HepG2 (cell line): Measurements from ENCODE around the gene DCDC2. TPM values are rescaled to one million over a fixed set of nuclear protein-coding genes. Genes with fewer than 3 reads are reported as not detected.

Experiments used
- AHR ChIP-seq: IDR thresholded peaks from 2 replicates; pipeline ENCODE4 v1.6.1; 2018; ENCODE audit warnings: missing genetic modification reagents, missing compliant biosample characterization
- BCL3 ChIP-seq: sonication (generic); formaldehyde crosslinking; IDR thresholded peaks from 2 replicates; pipeline ENCODE4 v1.5.1; 2020; ENCODE audit warnings: mild to moderate bottlenecking, missing genetic modification reagents, moderate library complexity
- CHCHD3 ChIP-seq: sonication (generic); formaldehyde crosslinking; IDR thresholded peaks from 2 replicates; pipeline ENCODE4 v1.8.0; 2022; ENCODE audit warnings: mild to moderate bottlenecking, missing genetic modification reagents, moderate library complexity
- FLYWCH1 ChIP-seq: sonication (generic); formaldehyde crosslinking; IDR thresholded peaks from 2 replicates; pipeline ENCODE4 v1.8.1; 2023; ENCODE audit warnings: mild to moderate bottlenecking, missing genetic modification reagents
- HMG20B ChIP-seq: conservative IDR thresholded peaks from 2 replicates; pipeline ENCODE4 v1.6.1; 2016; ENCODE audit warnings: missing genetic modification reagents, missing compliant biosample characterization
- KAT2B ChIP-seq: fragments of 150-350 bp; IDR thresholded peaks from 2 replicates; pipeline ENCODE4 v1.6.1; 2014; ENCODE audit warnings: low read depth, low read length, borderline replicate concordance
- MLX ChIP-seq: IDR thresholded peaks from 2 replicates; pipeline ENCODE4 v1.6.1; 2016
- MXD4 ChIP-seq: IDR thresholded peaks from 2 replicates; pipeline ENCODE4 v1.6.1; 2016; ENCODE audit warnings: mild to moderate bottlenecking, missing biosample characterization, missing genetic modification reagents
- NKX3-1 ChIP-seq: sonication (generic); formaldehyde crosslinking; IDR thresholded peaks from 2 replicates; pipeline ENCODE4 v1.5.0; 2020; ENCODE audit warnings: missing genetic modification reagents
- NR2F1 ChIP-seq, 2 experiments: fragments of 450-650 bp in 1 of 2; formaldehyde crosslinking in 1 of 2; IDR thresholded peaks; 2 replicates each; pipeline versions ENCODE4 v1.5.0 to v1.6.1; 2016 to 2020; ENCODE audit warnings: mild to moderate bottlenecking in 1 of 2, missing compliant biosample characterization in 1 of 2, missing genetic modification reagents in 1 of 2, moderate library complexity in 1 of 2
- RBM39 ChIP-seq: fragments of 200-400 bp; formaldehyde crosslinking; IDR thresholded peaks from one replicate; pipeline ENCODE4 v1.6.1; 2018; ENCODE audit warnings: antibody characterized with exemption, mild to moderate bottlenecking, low read depth, low read length; ENCODE audit not compliant: poor library complexity, severe bottlenecking
- SMARCC2 ChIP-seq: fragments of 450-650 bp; IDR thresholded peaks from 2 replicates; pipeline ENCODE4 v1.6.1; 2017; ENCODE audit warnings: antibody characterized with exemption, mild to moderate bottlenecking
- YY1 ChIP-seq: IDR thresholded peaks from 2 replicates; pipeline ENCODE4 v1.6.1; 2011; ENCODE audit warnings: low read length, low read depth, moderate library complexity, mild to moderate bottlenecking; ENCODE audit not compliant: insufficient read depth, insufficient replicate concordance
- ZBTB1 ChIP-seq: sonication (generic); formaldehyde crosslinking; IDR thresholded peaks from 2 replicates; pipeline ENCODE4 v1.4.0; 2020; ENCODE audit warnings: missing genetic modification reagents, borderline replicate concordance
- ZNF121 ChIP-seq: sonication (generic); formaldehyde crosslinking; IDR thresholded peaks from 2 replicates; pipeline ENCODE4 v1.5.0; 2020; ENCODE audit warnings: mild to moderate bottlenecking, missing genetic modification reagents
- ZNF20 ChIP-seq: sonication (generic); formaldehyde crosslinking; IDR thresholded peaks from 2 replicates; pipeline ENCODE4 v1.4.0; 2020; ENCODE audit warnings: mild to moderate bottlenecking, moderate library complexity, missing genetic modification reagents
- ZNF562 ChIP-seq: sonication (generic); formaldehyde crosslinking; IDR thresholded peaks from 2 replicates; pipeline ENCODE4 v1.8.0; 2022; ENCODE audit warnings: missing genetic modification reagents, borderline replicate concordance
- ZNF609 ChIP-seq: sonication (generic); formaldehyde crosslinking; IDR thresholded peaks from 2 replicates; pipeline ENCODE4 v1.4.0; 2020; ENCODE audit warnings: mild to moderate bottlenecking, missing genetic modification reagents, borderline replicate concordance
- ZNF670 ChIP-seq: sonication (generic); formaldehyde crosslinking; IDR thresholded peaks from 2 replicates; pipeline ENCODE4 v1.8.0; 2022; ENCODE audit warnings: mild to moderate bottlenecking, missing genetic modification reagents, borderline replicate concordance
- ZNF747 ChIP-seq: sonication (generic); formaldehyde crosslinking; IDR thresholded peaks from 2 replicates; pipeline ENCODE4 v1.8.1; 2023; ENCODE audit warnings: missing genetic modification reagents, mild to moderate bottlenecking, borderline replicate concordance
- polyA plus RNA-seq, 8 experiments: library from polyadenylated mRNA; depleted of rRNA in 3 of 8; stranded (reverse) in 7 of 8; unstranded in 1 of 8; fragments of >200 nt; fragmentation: Illumina TruSeq in 4 of 8; extraction: Trizol in 4 of 8; gene quantifications; 2 replicates each; pipeline versions ENCODE4 v1.2.1 to v1.2.3, GENCODE V29; 2011 to 2016; ENCODE audit warnings: low read depth in 4 of 8, missing spikeins in 1 of 8, mixed read lengths in 1 of 8; ENCODE audit not compliant: insufficient read depth in 1 of 8
- total RNA-seq, 5 experiments: library from RNA; depleted of rRNA; stranded (reverse); fragments of >200 nt; fragmentation: Illumina TruSeq; extraction: Trizol; gene quantifications; 2 replicates each; pipeline ENCODE4 v1.2.3, GENCODE V29; 2016; ENCODE audit warnings: low read depth in 1 of 5

The DCDC2 gene
- total and polyA plus RNA-seq, 2 of the 13 experiments (the other 11 are each of a cell fraction or from before 2014, with no cell fraction given) = 9.0 to 36.2 TPM

GRCh38 chr6:24357336-24358218 lies at the start of gene DCDC2 (continued):
- TF ChIP-seq CHCHD3 (CRISPR knock-in tag) = peak; percentile 14; the same call in 1 of the 2 replicates
- 0 out of 2 replicates have a peak, but pooled peaks have one; percentile 32 for TF ChIP-seq ZNF121
- peak; percentile 72 for TF ChIP-seq HMG20B (CRISPR knock-in tag)
- TF ChIP-seq ZNF747 (CRISPR knock-in tag) = peak; percentile 94
- TF ChIP-seq MXD4 (CRISPR knock-in tag) = peak; percentile 54; the same call in 1 of the 2 replicates
- peak; percentile 63 for TF ChIP-seq RBM39
- TF ChIP-seq KAT2B = no peak
- no peak for TF ChIP-seq ZNF562 (CRISPR knock-in tag)
- no peak for TF ChIP-seq NR2F1 (CRISPR knock-in tag; IDR thresholded peaks at IDR 0.05)
- 0 out of 2 replicates have a peak, but pooled peaks have one; percentile 54 for TF ChIP-seq ZBTB1
- TF ChIP-seq FLYWCH1 (CRISPR knock-in tag) = peak; percentile 95
- 0 out of 2 replicates have a peak, but pooled peaks have one; percentile 31 for TF ChIP-seq MLX
- TF ChIP-seq ZNF20 (CRISPR knock-in tag) = no peak
- peak; percentile 61 for TF ChIP-seq ZNF609 (CRISPR knock-in tag)
- peak; percentile 94 for TF ChIP-seq BCL3 (CRISPR knock-in tag)
- TF ChIP-seq NKX3-1 (CRISPR knock-in tag) = no peak; the same call in 1 of the 2 replicates
- peak; percentile 86 for TF ChIP-seq AHR (CRISPR knock-in tag)
- no peak for TF ChIP-seq SMARCC2
- no peak for TF ChIP-seq ZNF670 (CRISPR knock-in tag)
- no peak for TF ChIP-seq YY1
